ENCODE data around the gene SNCA.

The SNCA gene

DNA sequence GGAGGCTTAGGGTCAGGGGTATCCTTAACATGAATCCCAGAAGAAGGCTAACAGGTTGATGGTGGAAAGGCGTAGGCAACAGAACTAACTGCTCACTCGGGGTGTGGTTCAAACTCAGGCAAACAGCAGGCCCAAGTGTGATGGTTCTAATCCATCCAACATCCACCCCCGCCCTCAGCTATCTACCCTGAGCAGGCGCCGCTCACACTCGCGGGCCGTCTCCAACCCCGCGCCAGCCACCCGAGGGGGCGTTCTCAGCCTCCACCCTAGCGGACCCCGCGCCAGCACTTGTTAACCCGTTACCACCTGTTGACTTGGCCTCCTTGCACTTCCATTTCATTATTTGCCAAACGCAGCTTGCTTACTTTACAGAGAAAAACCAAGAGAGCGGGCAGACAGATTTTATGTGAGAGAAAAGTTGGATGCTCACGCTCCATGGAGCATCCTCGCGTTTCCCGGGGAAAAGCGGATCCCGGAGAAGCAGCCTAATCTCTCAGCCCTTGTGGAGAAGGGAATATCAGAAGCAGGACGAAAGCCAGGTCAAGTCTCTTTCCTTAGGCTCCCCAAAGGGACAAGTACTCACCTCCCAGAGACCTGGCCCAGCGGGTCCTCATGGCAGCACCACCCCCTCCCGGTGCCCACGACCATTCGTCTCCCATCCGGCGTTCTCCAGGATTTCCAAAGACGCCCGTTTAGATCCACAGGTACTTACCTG is 773 bp downstream of the SNCA start:
- DNase-seq (ENCODE audit: low read depth), result no peak
- TF ChIP-seq, protein P1, sequence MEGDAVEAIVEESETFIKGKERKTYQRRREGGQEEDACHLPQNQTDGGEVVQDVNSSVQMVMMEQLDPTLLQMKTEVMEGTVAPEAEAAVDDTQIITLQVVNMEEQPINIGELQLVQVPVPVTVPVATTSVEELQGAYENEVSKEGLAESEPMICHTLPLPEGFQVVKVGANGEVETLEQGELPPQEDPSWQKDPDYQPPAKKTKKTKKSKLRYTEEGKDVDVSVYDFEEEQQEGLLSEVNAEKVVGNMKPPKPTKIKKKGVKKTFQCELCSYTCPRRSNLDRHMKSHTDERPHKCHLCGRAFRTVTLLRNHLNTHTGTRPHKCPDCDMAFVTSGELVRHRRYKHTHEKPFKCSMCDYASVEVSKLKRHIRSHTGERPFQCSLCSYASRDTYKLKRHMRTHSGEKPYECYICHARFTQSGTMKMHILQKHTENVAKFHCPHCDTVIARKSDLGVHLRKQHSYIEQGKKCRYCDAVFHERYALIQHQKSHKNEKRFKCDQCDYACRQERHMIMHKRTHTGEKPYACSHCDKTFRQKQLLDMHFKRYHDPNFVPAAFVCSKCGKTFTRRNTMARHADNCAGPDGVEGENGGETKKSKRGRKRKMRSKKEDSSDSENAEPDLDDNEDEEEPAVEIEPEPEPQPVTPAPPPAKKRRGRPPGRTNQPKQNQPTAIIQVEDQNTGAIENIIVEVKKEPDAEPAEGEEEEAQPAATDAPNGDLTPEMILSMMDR (conservative IDR thresholded peaks at IDR 0.05; ENCODE audit: low read depth, low read length), result no peak
- H3K4me3 ChIP-seq (ENCODE audit: low read depth, low read length), result peak overlapping the region; percentile 58

DNA sequence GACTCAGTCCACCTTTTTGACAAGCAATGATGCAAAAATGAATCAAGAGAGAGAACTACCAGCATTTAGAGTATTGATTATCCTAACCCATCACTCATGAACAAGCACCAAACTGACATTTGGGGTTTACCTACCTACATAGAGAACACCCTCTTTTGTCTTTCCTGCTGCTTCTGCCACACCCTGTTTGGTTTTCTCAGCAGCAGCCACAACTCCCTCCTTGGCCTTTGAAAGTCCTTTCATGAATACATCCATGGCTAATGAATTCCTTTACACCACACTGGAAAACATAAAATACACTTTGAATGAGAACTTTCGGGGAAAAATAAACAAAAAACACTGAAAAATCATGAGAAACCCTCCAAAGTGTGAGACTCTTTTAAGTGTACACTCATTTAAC is 1.5 kb downstream of the SNCA start:
- H3K4me3 ChIP-seq (ENCODE audit: low read depth, low read length), result no peak overlapping the region
- no peak for DNase-seq (ENCODE audit: low read depth)
- TF ChIP-seq, protein P1 (conservative IDR thresholded peaks at IDR 0.05; ENCODE audit: low read depth, low read length), result no peak

DNA sequence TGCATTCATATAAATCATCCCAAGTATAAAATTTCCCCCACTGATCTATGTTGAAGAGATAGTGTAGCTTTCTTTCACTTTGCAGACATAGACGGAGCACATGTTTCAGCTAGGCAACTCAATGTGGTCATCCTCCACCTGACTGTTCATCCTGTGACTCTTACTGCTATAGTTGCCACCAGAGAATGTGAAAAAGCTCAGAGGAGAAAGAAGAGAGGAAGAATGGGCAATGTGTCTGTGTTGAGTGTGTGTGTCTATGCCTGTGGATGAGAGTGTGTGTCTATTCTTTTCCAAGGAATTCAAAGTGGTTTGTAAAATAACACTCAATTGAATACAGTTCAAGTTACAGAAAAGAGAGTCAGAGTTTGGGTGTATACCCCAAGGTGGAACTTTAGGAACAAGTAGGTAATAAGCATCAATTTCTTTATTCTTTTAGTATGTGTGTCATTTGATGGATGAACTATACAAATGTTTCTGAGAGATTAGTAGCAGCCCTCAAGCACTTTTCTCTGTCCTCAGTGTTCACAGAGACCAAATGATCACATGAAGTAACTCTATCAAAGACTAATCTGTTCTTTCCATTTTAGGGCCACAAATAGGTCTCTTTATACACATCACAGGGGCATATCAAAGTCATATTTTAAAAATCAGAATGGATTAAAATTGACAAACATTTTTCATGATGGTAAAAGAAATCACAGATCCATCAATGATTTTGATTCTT is 2.3 kb downstream of the SNCA start:
- no peak for DNase-seq (ENCODE audit: low read depth)
- TF ChIP-seq, protein P1 (conservative IDR thresholded peaks at IDR 0.05; ENCODE audit: low read depth, low read length), result no peak
- H3K4me3 ChIP-seq (ENCODE audit: low read depth, low read length), result no peak overlapping the region

DNA sequence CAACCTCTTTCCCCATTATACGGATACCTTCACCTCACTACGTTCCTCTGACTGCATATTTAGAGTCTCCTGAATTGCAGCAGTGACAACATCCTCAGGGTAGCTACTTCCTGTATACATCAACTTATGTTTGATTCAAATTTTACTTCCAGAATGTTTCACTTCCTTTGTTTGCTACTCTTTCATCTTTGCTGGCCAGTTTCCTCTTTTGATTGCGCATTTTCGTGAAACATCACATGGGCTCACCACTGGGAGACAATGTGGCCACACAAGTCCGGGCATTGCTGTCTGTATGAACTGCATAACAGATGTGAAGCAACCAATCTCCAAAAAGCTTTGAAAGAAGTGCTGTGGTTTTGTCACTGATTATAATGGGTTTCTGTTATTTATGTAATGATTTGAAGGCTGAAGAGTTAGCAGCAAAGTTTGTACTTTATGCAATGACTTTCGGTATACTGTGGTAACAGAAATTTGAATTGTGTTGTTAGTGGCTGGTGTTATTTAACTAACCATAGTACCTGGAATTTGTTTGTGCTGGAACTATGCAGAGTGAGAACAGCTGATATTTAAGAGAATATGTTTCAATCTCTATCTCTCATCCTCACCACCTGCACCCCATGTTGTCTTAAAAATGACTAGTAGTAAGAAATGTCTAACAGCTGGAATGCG is 7.4 kb downstream of the SNCA start:
- H3K4me3 ChIP-seq (ENCODE audit: low read depth, low read length), result no peak overlapping the region

DNA sequence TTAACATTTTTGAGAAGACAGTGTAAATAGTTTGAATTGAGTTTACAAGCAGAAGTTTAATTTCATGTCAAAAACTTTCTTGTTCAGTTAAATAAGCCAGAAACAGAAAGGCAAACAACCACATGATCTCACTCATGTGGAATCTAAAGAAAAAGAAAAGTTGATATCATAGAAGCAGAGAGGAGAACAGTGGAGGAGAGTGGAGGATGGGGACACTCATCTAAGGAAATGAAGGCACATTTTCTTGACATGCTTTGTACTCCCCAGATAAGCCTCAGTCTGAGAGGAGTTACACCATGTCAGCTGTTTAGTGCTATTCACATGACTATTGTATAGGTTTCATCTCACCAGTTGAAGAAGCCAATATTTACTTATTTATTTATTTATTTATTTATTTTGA is 13.5 kb downstream of the SNCA start:
- TF ChIP-seq, protein P1 (conservative IDR thresholded peaks at IDR 0.05; ENCODE audit: low read depth, low read length), result no peak
- H3K4me3 ChIP-seq (ENCODE audit: low read depth, low read length), result no peak overlapping the region
- DNase-seq (ENCODE audit: low read depth), result peak; percentile 63

More for the DNA sequence above, 7.4 kb downstream of the SNCA start:
- DNase-seq (ENCODE audit: low read depth), result peak; percentile 61
- TF ChIP-seq, protein P1 (conservative IDR thresholded peaks at IDR 0.05; ENCODE audit: low read depth, low read length), result no peak

DNA sequence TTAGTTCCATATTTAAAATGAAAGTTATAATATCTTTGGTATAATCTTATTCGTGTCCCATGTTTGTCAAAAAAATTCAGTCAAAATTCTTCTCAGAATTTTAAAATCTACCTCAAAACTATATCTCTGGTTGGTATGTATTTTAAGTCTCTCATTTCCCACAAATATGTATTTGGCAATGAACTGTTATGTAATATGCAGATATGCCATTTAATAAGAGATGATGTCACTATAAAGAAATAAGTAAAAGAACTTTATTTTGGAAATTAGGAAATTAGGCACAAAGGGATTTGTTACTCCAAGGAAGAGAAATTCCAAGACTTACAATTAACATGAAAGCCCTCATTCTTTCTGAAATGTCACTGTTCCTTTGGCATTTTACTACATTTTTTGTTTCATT is 15.3 kb downstream of the SNCA start:
- peak; percentile 4 for DNase-seq (ENCODE audit: low read depth)
- no peak overlapping the region for H3K4me3 ChIP-seq (ENCODE audit: low read depth, low read length)
- TF ChIP-seq, protein P1 (conservative IDR thresholded peaks at IDR 0.05; ENCODE audit: low read depth, low read length), result no peak
